ENCODE measurements around the gene AMDHD2. TPM values are rescaled to one million over a fixed set of nuclear protein-coding genes. Genes with fewer than 3 reads are reported as not detected.

AMDHD2 gene
- total and polyA plus RNA-seq, 2 of the 13 experiments (the other 11 are each of a cell fraction or from before 2014, with no cell fraction given), result 33.5 to 39.1 TPM

DNA sequence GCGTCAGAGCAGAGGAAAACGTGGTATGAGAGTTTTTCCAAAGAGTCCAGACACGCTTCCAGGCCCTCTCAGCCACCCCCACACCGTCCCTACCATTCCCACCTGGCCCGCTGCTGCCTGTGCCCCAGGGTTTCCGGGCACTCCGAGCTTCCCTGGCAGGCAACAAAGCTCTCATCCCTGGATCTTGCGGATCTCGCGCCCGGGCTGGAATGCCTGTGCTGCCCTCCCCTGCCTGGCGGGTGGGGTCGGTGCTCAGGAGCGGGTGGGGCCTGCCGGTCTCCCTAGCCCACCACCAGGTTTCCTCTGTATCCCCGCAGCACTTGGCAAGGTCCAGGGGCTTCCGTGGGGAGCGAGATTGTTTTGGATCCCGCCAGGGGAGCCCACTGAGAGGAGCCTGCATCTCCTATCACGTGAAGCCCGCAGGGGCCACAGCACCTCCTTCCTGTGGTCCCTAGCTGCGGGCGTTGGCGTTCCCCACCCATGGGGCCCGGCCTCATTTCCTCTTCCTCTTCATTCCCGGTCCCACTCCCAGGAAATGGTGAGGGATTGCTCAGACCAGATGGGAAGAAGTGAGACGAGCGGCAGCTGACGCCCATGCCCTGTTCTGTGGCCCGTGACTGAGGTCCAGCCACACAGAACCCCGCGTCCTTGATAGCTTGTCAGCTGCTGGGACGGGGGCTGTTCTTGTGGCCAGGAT lies 34.2 kb upstream of the AMDHD2 start:
- Histone ChIP-seq H3K27me3 (ENCODE audit: control insufficient read depth in 1 of 2, insufficient read depth in 2 of 2, low read length in 2 of 2) (no peaks in the 10 kb centered on the region), H3K79me2 (ENCODE audit: insufficient read depth, low read length) (peaks cover 42% of the 10 kb centered on the region), H4K20me1 (ENCODE audit: insufficient read depth, low read length) (peaks cover 31% of the 10 kb centered on the region), H3K4me1 (ENCODE audit: insufficient read depth, low read length) (peaks cover 61% of the 10 kb centered on the region), H2AFZ (ENCODE audit: low read length) (no peak overlapping the region), H3K9ac (ENCODE audit: insufficient read depth, low read depth, low read length) (no peak overlapping the region), H3K27ac (ENCODE audit: extremely low read length, insufficient read depth, low read length) (no peak overlapping the region), H3K4me2 (ENCODE audit: low read depth, low read length) (no peak overlapping the region), H3K4me3 (replicated peaks in 1 of 3; ENCODE audit: insufficient read depth in 1 of 3, low read depth in 2 of 3, low read length in 3 of 3) (no peak overlapping the region), H3K36me3 (replicated peaks in 1 of 2; ENCODE audit: control insufficient read depth in 1 of 2, insufficient read depth in 2 of 2, low read length in 2 of 2) (peaks cover 0 to 2% of the 10 kb centered on the region in 2 experiments; a peak in 1 of 5 replicates), H3K9me3 (ENCODE audit: low read length) (no peaks in the 10 kb centered on the region)
- BruUV-seq (replicated peaks), result no TSS peak
- in situ Hi-C loops (cut with HindIII; ENCODE audit: extremely low pct_ligation_motif_present, low pct_unique_long_range_greater_than_20kb), result no loop called here
- CTCF ChIA-PET (ENCODE audit: low intra/inter-chr PET ratio, low total read pairs), result no interaction called here
- ATAC-seq, result no peak
- FAIRE-seq, result no peak
- intact Hi-C loops (cut with micrococcal nuclease; ENCODE audit: unreplicated experiment), result no loop called here
- WGBS (ENCODE audit: low lambda C conversion rate), result 99% methylated on average over 12 of the region's 33 CpGs
- 0 out of 2 replicates have a peak, but pooled peaks have one; percentile 0 for TF ChIP-seq GABPA (IDR thresholded peaks at IDR 0.05; ENCODE audit: low read depth, low read length)
- no peak for TF ChIP-seq GABPA (CRISPR knock-in tag; IDR thresholded peaks at IDR 0.05; ENCODE audit: low read depth)
- TF ChIP-seq, protein P1, sequence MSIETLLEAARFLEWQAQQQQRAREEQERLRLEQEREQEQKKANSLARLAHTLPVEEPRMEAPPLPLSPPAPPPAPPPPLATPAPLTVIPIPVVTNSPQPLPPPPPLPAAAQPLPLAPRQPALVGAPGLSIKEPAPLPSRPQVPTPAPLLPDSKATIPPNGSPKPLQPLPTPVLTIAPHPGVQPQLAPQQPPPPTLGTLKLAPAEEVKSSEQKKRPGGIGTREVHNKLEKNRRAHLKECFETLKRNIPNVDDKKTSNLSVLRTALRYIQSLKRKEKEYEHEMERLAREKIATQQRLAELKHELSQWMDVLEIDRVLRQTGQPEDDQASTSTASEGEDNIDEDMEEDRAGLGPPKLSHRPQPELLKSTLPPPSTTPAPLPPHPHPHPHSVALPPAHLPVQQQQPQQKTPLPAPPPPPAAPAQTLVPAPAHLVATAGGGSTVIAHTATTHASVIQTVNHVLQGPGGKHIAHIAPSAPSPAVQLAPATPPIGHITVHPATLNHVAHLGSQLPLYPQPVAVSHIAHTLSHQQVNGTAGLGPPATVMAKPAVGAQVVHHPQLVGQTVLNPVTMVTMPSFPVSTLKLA (IDR thresholded peaks at IDR 0.05), result no peak
- POLR2A ChIA-PET, result interaction anchor here (1.0 kb wide), 1 partner anchor 234 kb away, joined by 5 read pairs; the partner anchor contains the start of gene ECI1
- DNase-seq (ENCODE audit: low spot score), result no peak

DNA sequence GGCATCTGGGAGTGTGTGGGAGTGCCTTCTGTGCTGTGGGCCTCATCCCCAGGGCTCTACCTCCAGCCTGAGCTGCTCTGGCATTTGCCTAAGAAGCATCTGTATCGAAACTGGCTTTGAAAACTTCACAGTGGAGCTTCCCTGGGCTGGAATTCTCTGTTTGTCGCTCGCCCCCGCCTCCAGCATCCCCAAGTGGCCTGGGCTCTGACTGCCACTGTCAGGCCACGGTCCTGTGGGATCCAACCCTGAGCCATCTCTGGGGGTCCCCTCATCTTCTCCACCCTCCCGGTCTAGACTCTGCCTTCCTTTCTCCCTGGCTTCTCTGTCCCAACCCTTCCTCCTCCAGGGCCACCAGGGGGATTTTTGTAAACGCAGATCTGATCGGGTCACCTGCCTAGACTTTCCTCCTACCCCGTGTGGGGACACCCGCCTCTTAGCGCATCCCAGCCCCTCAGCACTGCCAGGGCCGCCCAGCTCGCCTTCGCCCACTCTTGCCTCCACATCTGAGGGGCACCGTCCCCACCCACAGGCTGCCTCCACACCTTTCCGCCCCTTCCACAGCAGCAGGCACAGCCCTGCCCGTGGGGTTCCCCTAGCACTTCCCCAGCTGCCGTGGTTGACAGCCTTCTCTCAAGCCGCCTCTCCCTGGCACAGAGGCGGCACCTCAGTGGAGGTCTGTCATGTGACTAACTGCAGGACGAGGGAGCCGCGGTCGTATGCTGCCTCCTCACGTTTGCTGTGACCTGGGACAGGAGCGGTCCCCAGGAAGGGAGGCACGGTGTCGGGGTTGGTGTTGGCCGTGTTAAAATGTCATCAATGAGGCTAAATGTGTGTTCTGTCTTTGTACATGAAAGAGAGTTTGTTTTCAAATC lies 33.3 kb upstream of the AMDHD2 start:
- WGBS (ENCODE audit: low lambda C conversion rate), result 92% methylated on average over 28 of the region's 29 CpGs
- H3K36me3 ChIP-seq (replicated peaks in 1 of 2; ENCODE audit: control insufficient read depth in 1 of 2, insufficient read depth in 2 of 2, low read length in 2 of 2), result peaks cover 0 to 2% of the 10 kb centered on the region in 2 experiments; a peak in 1 of 5 replicates
- in situ Hi-C loops (cut with HindIII; ENCODE audit: extremely low pct_ligation_motif_present, low pct_unique_long_range_greater_than_20kb), result no loop called here
- ChIA-PET CTCF (ENCODE audit: low intra/inter-chr PET ratio, low total read pairs) (no interaction called here), POLR2A (no interaction called here)
- no peak overlapping the region for H3K9ac ChIP-seq (ENCODE audit: insufficient read depth, low read depth, low read length)
- no peak for ATAC-seq
- peaks cover 60% of the 10 kb centered on the region for H3K4me1 ChIP-seq (ENCODE audit: insufficient read depth, low read length)
- H3K27me3 ChIP-seq (ENCODE audit: control insufficient read depth in 1 of 2, insufficient read depth in 2 of 2, low read length in 2 of 2), result no peaks in the 10 kb centered on the region
- peaks cover 31% of the 10 kb centered on the region for H4K20me1 ChIP-seq (ENCODE audit: insufficient read depth, low read length)
- no peak overlapping the region for H3K4me2 ChIP-seq (ENCODE audit: low read depth, low read length)
- DNase-seq (ENCODE audit: low spot score), result no peak
- H3K4me3 ChIP-seq (replicated peaks in 1 of 3; ENCODE audit: insufficient read depth in 1 of 3, low read depth in 2 of 3, low read length in 3 of 3), result no peak overlapping the region
- no TSS peak for BruUV-seq (replicated peaks)
- H3K27ac ChIP-seq (ENCODE audit: extremely low read length, insufficient read depth, low read length), result no peak overlapping the region
- no peaks in the 10 kb centered on the region for H3K9me3 ChIP-seq (ENCODE audit: low read length)
- H3K79me2 ChIP-seq (ENCODE audit: insufficient read depth, low read length), result peaks cover 35% of the 10 kb centered on the region
- FAIRE-seq, result no peak
- intact Hi-C loops (cut with micrococcal nuclease; ENCODE audit: unreplicated experiment), result no loop called here
- H2AFZ ChIP-seq (ENCODE audit: low read length), result no peak overlapping the region
- TF ChIP-seq PAWR (CRISPR knock-in tag; IDR thresholded peaks at IDR 0.05; ENCODE audit: borderline replicate concordance) (no peak), MXI1 (IDR thresholded peaks at IDR 0.05; ENCODE audit: borderline replicate concordance, low read depth, low read length) (no peak), ZNF562 (CRISPR knock-in tag; IDR thresholded peaks at IDR 0.05; ENCODE audit: borderline replicate concordance) (no peak), ZNF383 (CRISPR knock-in tag; IDR thresholded peaks at IDR 0.05; ENCODE audit: borderline replicate concordance) (no peak), ZNF792 (CRISPR knock-in tag; IDR thresholded peaks at IDR 0.05) (no peak), PHF20 (CRISPR knock-in tag; IDR thresholded peaks at IDR 0.05) (no peak), XBP1 (CRISPR knock-in tag; IDR thresholded peaks at IDR 0.05) (no peak), SOX5 (CRISPR knock-in tag; IDR thresholded peaks at IDR 0.05; ENCODE audit: borderline replicate concordance) (no peak), ZNF101 (CRISPR knock-in tag; IDR thresholded peaks at IDR 0.05; ENCODE audit: borderline replicate concordance, low read depth) (no peak), HNRNPH1 (optimal IDR thresholded peaks at IDR 0.05; ENCODE audit: low read depth, low read length) (no peak)
- TF ChIP-seq, protein P2, sequence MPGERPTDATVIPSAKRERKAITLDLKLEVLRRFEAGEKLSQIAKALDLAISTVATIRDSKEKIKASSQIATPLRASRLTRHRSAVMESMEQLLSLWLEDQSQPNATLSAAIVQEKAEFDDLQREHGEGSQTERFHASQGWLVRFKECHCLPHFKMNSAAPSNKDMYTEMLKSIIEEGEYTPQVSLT (CRISPR knock-in tag; IDR thresholded peaks at IDR 0.05; ENCODE audit: borderline replicate concordance, low read depth), result no peak
